Gastroesophageal sphincter (tissue), 4 donors: Measurements from ENCODE around the gene CFAP77. TPM values are rescaled to one million over a fixed set of nuclear protein-coding genes. Genes with fewer than 3 reads are reported as not detected.

ENCODE experiments used
- ATAC-seq: fragments of 150-250 bp; one replicate; pipeline ENCODE4 v1.9.1; 2016; ENCODE audit warnings: mild to moderate bottlenecking, moderate library complexity
- H3K27ac ChIP-seq, 4 donors: fragments of 200-600 bp; sonication (generic) in 3 of 4; 1 replicate in 3 of 4; 2 replicates in 1 of 4; pipeline ENCODE4 v1.5.1; 2016 to 2019
- H3K27me3 ChIP-seq: fragments of 200-600 bp; sonication (generic); one replicate; pipeline ENCODE4 v1.5.1; 2019
- H3K36me3 ChIP-seq, 2 donors: fragments of 200-600 bp; sonication (generic); one replicate each; pipeline ENCODE4 v1.5.1; 2019; ENCODE audit warnings: control low read depth in 1 of 2
- H3K4me1 ChIP-seq, 3 donors: fragments of 200-600 bp; sonication (generic); 1 replicate in 2 of 3; 2 replicates in 1 of 3; pipeline ENCODE4 v1.5.1; 2016 to 2019; ENCODE audit warnings: control low read depth in 2 of 3
- H3K4me3 ChIP-seq, 2 donors: fragments of 200-600 bp; sonication (generic); one replicate each; pipeline ENCODE4 v1.5.1; 2019; ENCODE audit warnings: mild to moderate bottlenecking in 1 of 2, moderate library complexity in 1 of 2
- H3K9me3 ChIP-seq, 3 donors: fragments of 200-600 bp; sonication (generic); one replicate each; pipeline ENCODE4 v1.5.1; 2017 to 2019; ENCODE audit warnings: control low read depth in 2 of 3
- CTCF ChIP-seq, 4 experiments: fragments of 200-600 bp in 2 of 4; fragments of 450-650 bp in 2 of 4; sonication (generic) in 1 of 4; IDR thresholded peaks; one replicate each; pipeline ENCODE4 v1.5.1; 2017 to 2019; ENCODE audit warnings: antibody characterized with exemption in 4 of 4, mild to moderate bottlenecking in 2 of 4, moderate library complexity in 2 of 4
- EP300 ChIP-seq: sonication (generic); formaldehyde crosslinking; IDR thresholded peaks from one replicate; pipeline ENCODE4 v1.6.1; 2017; ENCODE audit warnings: antibody characterized with exemption, mild to moderate bottlenecking
- POLR2A ChIP-seq, 2 donors: fragments of 450-650 bp; IDR thresholded peaks; one replicate each; pipeline ENCODE4 v1.6.1; 2017; ENCODE audit warnings: antibody characterized with exemption in 2 of 2, mild to moderate bottlenecking in 2 of 2, moderate library complexity in 1 of 2
- POLR2AphosphoS5 ChIP-seq: sonication (generic); formaldehyde crosslinking; IDR thresholded peaks from one replicate; pipeline ENCODE4 v1.6.1; 2017; ENCODE audit warnings: antibody characterized with exemption
- WGBS, 2 donors: methylation state at CpG; one replicate each; pipeline ENCODE4 v1.1.5; 2018; ENCODE audit warnings: low coverage in 1 of 2; 5-methylcytosine and 5-hydroxymethylcytosine counted together
- total RNA-seq, 4 donors: library from RNA; depleted of rRNA; stranded (reverse); fragments of >200 nt; gene quantifications; one replicate each; pipeline ENCODE4 v1.1.0, GENCODE V29; 2016

The CFAP77 gene
- total RNA-seq, 4 donors from 2014 or later, result not detected

GRCh38 chr9:132509928-132510874 is 100.2 kb downstream of the CFAP77 start:
- Histone ChIP-seq H3K4me3 (no peak overlapping the region), H3K36me3 (no peaks in the 10 kb centered on the region), H3K9me3 (no peaks in the 10 kb centered on the region), H3K27me3 (peaks cover 96% of the 10 kb centered on the region), H3K27ac (no peak overlapping the region), H3K4me1 (no peaks in the 10 kb centered on the region)
- TF ChIP-seq CTCF (IDR thresholded peaks at IDR 0.05) (no peak), POLR2AphosphoS5 (no peak), EP300 (no peak), POLR2A (IDR thresholded peaks at IDR 0.05) (no peak)
- ATAC-seq, result no peak
- WGBS, 2 donors, result 32 to 39% methylated on average over 6 to 10 of the region's 40 CpGs

- Histone ChIP-seq H3K36me3 (no peaks in the 10 kb centered on the region), H3K4me3 (no peak overlapping the region), H3K9me3 (no peaks in the 10 kb centered on the region), H3K27ac (no peak overlapping the region), H3K4me1 (no peaks in the 10 kb centered on the region), H3K27me3 (peaks cover 92% of the 10 kb centered on the region)
- no peak for ATAC-seq
- TF ChIP-seq POLR2A (IDR thresholded peaks at IDR 0.05) (no peak), CTCF (IDR thresholded peaks at IDR 0.05) (no peak), EP300 (no peak), POLR2AphosphoS5 (no peak)
- WGBS, 2 donors, result 84 to 94% methylated on average over 3 to 9 of the region's 25 CpGs
Observed at GRCh38 chr9:132511191-132511999, 101.4 kb downstream of the CFAP77 start.

GRCh38 chr9:132513416-132513815 is 103.4 kb downstream of the CFAP77 start:
- TF ChIP-seq POLR2A (IDR thresholded peaks at IDR 0.05), result no peak
- no peak for TF ChIP-seq EP300
- TF ChIP-seq CTCF (IDR thresholded peaks at IDR 0.05), result no peak
- TF ChIP-seq POLR2AphosphoS5, result no peak
- peaks cover 90% of the 10 kb centered on the region for H3K27me3 ChIP-seq
- H3K4me1 ChIP-seq, result no peaks in the 10 kb centered on the region
- no peak overlapping the region for H3K4me3 ChIP-seq
- H3K36me3 ChIP-seq, result no peaks in the 10 kb centered on the region
- WGBS, 2 donors, result 58 to 80% methylated on average over 2 to 11 of the region's 15 CpGs
- ATAC-seq, result no peak
- no peaks in the 10 kb centered on the region for H3K9me3 ChIP-seq
- H3K27ac ChIP-seq, result no peak overlapping the region

- no peak for ATAC-seq
- Histone ChIP-seq H3K27ac (no peak overlapping the region), H3K27me3 (peaks cover 89% of the 10 kb centered on the region), H3K36me3 (no peaks in the 10 kb centered on the region), H3K4me3 (no peak overlapping the region), H3K9me3 (no peaks in the 10 kb centered on the region), H3K4me1 (no peaks in the 10 kb centered on the region)
- no peak for TF ChIP-seq POLR2AphosphoS5
- no peak for TF ChIP-seq POLR2A (IDR thresholded peaks at IDR 0.05)
- TF ChIP-seq CTCF (IDR thresholded peaks at IDR 0.05), result no peak
- no peak for TF ChIP-seq EP300
- WGBS, 2 donors, result 60 to 80% methylated on average over 2 to 8 of the region's 22 CpGs
Observed at GRCh38 chr9:132514011-132514744, 104.2 kb downstream of the CFAP77 start.
